Retinal pigment epithelial cell (primary cell): ENCODE results near the gene ARID1B.

Experiments
- DNase-seq: peaks from one replicate; pipeline ENCODE4 v3.0.0-alpha.2; 2010; ENCODE audit warnings: low read depth
- H3K4me3 ChIP-seq: 2 replicates; pipeline ENCODE4 v1.5.1; 2011; ENCODE audit warnings: mild to moderate bottlenecking, low read length, control low read depth, moderate library complexity
- TF ChIP-seq, protein P1 (sequence below): conservative IDR thresholded peaks from 2 replicates; pipeline ENCODE4 v1.5.1; 2011; ENCODE audit warnings: low read depth, low read length, control low read depth, inconsistent platforms

Gene ARID1B

DNA sequence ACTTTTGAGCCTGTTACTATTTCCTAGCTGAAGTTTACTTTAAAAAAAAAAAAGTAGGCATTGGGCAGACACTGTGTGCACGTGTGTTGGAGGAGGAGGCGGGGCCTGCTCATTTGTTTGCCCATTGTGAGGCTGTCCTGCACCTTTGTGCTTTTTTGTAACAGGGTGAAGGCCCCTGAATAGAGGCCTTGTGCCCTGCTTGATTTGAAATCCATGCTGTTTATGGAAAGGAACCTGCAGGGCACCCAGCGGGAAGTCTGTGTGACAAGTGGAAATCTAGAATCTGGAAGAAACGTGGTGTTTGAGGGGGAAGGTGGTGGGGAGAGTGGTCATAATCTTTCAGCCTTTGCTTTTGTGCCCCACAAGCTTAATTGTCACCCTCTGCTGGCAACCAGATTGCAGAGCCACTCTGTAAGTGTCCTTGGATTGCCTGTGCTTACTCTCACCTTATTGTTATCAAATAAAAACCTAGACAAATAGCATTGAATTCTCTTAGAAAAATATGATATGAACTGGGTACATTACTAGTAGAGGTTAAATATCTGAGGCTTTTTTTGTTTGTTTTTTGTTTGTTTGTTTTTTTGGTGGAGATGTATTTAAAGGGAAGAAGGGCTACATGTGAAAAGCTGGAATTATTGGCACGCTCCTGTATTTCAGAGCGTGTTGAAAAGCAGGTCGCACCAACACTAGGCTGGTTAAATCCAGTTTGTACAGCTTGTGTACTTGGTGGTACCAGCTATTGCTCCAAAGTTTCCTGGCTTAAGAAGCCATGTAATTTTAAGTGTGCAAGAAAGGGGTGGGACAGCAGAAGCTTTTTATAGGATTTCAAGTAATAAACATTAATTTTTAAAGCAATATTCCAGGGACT, 156.3 kb downstream of the ARID1B start:
- TF ChIP-seq, protein P1, sequence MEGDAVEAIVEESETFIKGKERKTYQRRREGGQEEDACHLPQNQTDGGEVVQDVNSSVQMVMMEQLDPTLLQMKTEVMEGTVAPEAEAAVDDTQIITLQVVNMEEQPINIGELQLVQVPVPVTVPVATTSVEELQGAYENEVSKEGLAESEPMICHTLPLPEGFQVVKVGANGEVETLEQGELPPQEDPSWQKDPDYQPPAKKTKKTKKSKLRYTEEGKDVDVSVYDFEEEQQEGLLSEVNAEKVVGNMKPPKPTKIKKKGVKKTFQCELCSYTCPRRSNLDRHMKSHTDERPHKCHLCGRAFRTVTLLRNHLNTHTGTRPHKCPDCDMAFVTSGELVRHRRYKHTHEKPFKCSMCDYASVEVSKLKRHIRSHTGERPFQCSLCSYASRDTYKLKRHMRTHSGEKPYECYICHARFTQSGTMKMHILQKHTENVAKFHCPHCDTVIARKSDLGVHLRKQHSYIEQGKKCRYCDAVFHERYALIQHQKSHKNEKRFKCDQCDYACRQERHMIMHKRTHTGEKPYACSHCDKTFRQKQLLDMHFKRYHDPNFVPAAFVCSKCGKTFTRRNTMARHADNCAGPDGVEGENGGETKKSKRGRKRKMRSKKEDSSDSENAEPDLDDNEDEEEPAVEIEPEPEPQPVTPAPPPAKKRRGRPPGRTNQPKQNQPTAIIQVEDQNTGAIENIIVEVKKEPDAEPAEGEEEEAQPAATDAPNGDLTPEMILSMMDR = peak; percentile 28
- H3K4me3 ChIP-seq = no peak overlapping the region
- no peak for DNase-seq

DNA sequence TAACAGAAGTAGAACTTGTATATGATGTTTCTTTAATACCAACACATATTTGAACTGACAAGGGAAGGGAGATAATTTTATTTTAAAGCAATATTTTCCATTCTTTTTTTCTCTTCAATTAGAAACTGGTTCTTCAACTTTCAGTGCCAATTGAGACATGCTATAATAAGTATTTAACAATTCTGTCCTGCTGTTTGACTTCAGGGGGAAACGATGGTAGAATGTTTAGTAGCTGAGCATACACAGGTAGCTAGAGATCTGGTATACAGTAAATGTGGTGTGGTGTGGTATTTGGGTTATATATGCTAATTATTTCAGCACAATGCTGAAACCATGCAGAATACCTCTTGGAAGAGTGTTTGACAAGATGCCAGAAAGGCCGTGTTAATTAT, 156.9 kb downstream of the ARID1B start:
- TF ChIP-seq, protein P1 = no peak
- DNase-seq = no peak
- H3K4me3 ChIP-seq = no peak overlapping the region

DNA sequence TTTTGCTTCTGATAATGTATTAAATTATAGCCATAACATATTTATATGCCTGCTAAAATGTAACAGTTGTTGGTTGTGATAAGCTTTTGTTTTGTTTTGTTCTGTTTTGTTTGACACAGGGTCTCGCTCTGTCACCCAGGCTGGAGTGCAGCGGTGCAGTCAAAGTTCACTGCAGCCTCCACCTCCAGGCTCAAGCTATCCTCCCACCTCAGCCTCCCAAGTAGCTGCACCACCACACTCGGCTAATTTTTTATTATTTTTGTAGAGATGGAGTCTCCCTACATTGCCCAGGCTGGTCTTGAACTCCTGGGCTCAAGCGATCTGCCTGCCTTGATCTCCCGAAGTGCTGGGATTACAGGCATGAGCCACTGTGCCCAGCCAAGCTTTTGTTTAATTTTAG, 157.8 kb downstream of the ARID1B start:
- H3K4me3 ChIP-seq = no peak overlapping the region
- TF ChIP-seq, protein P1 = no peak
- DNase-seq = no peak

DNA sequence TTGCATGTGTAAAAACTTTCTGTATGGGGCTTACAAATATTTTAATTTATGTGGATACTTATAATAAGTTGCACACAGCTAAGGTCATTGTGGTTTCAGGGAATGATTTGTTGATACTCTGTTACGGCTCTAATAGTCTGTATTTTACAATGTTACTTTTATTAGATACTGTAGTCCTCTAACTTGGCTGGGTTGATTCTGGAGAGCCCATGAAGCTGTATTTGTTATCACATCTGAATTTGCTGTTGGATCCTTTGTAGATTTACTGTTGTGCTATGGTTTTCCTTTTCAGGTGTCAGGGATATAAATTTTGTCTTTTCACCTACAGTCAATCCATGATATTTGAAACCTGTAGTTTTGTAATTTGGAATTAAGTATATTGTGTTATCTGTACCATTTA, 161.0 kb downstream of the ARID1B start:
- H3K4me3 ChIP-seq = no peak overlapping the region
- no peak for DNase-seq
- TF ChIP-seq, protein P1 = no peak

DNA sequence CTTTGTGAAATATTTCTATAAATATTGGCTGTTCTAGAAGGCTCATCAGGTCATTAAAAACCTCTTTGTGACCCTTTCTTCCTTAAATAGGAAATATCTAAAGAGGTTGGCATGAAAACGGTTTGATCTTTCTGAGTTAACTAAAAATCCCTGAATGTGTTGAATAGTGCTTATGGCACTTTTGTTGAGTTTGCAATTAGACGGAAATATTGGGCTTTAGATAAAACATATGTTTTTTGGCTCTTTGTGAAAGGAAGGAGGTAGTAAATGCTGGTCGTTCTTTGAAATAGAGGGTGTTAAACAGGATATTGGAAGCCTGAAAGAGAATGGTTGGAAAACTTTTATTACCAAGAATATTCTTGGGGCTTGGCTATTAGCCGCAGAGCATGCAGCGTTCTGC, 163.0 kb downstream of the ARID1B start:
- TF ChIP-seq, protein P1 = no peak
- H3K4me3 ChIP-seq = no peak overlapping the region
- DNase-seq = no peak

DNA sequence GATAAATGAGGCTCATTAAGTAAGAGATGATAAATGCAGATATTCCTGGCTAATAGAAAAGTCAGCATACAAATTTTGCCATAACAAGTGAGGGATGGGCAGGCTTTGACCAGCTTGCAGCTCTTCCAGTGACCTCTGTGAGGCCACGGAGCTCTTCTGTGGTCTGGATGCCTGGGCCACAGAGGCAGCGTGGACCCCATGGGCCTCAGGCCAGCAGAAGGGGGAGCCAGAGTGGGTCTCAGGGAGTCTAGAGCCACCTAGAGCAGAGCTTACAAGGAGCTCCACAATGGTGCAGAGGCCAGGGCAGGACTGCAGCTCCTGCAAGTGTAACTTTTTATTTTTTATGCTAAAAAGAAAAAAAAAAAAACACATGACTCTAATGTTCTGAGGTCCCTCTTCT, 165.1 kb downstream of the ARID1B start:
- no peak overlapping the region for H3K4me3 ChIP-seq
- TF ChIP-seq, protein P1 = no peak
- no peak for DNase-seq

DNA sequence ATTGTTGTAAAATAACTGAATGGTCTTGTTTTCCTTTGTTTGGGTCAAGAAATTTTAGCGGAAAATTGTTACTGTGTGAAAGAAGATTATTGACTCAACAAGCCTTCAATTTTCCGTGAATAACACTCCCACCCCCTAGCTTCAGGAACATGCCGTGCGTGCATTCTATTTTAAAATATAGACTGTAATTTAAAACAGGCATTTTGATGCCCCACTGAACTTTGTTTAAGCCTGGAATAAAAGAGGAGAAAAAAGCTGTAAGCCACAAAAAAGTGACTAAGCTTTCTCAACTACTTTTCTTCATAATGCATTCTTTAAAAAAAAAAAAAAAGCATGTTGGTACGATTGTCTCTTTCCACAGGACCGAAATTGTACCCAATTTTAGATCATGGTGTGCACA, 166.0 kb downstream of the ARID1B start:
- H3K4me3 ChIP-seq = no peak overlapping the region
- DNase-seq = no peak
- TF ChIP-seq, protein P1 = peak; percentile 18
